Measurements from ENCODE around the gene CAMK4.
A peak's percentile ranks its signal among the peaks of the same experiment; 100 is the strongest.

Gene CAMK4

DNA sequence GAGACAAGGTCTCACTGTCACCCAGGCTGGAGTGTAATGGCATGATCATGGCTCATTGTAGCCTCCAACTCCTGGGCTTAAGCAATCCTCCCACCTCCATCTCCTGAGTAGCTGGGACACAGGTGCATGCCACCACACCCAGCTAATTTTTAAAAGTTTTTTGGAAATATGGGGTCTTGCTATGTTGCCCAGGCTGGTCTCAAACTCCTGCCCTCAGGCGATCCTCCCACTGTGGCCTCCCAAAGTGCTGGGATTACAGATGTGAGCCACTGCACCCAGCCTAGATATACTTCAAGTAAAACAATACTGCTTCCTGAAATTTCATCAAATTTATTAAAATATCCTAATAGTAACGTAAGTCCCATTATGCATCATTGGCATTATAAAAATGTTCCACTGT lies 254.7 kb downstream of the CAMK4 start:
- DNase-seq (ENCODE audit: low read depth): no peak
- no peak overlapping the region for H3K4me3 ChIP-seq (ENCODE audit: low read depth, low read length)
- TF ChIP-seq, protein P1, sequence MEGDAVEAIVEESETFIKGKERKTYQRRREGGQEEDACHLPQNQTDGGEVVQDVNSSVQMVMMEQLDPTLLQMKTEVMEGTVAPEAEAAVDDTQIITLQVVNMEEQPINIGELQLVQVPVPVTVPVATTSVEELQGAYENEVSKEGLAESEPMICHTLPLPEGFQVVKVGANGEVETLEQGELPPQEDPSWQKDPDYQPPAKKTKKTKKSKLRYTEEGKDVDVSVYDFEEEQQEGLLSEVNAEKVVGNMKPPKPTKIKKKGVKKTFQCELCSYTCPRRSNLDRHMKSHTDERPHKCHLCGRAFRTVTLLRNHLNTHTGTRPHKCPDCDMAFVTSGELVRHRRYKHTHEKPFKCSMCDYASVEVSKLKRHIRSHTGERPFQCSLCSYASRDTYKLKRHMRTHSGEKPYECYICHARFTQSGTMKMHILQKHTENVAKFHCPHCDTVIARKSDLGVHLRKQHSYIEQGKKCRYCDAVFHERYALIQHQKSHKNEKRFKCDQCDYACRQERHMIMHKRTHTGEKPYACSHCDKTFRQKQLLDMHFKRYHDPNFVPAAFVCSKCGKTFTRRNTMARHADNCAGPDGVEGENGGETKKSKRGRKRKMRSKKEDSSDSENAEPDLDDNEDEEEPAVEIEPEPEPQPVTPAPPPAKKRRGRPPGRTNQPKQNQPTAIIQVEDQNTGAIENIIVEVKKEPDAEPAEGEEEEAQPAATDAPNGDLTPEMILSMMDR (IDR thresholded peaks at IDR 0.05; ENCODE audit: control insufficient read depth, extremely low read depth, insufficient read depth): no peak

DNA sequence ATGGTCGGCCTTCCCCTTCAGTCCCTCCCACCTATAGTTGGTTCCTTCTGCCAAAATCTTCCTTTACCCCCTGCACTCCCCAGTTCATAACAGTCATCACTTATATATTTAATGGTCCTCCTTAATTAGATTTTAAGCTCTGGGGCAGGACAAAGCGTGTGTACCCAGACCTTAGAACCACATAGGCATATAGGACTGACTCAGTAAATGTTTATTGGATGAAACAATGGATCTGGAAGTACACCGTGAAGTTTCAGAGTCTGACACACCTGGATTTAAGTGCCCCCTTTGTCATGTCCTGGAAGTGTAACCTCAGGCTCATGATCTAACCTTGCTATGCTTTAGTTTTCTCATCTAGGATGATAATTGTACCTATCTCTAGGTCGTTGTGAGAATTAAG lies 256.2 kb downstream of the CAMK4 start:
- TF ChIP-seq, protein P1 (IDR thresholded peaks at IDR 0.05; ENCODE audit: control insufficient read depth, extremely low read depth, insufficient read depth): no peak

DNA sequence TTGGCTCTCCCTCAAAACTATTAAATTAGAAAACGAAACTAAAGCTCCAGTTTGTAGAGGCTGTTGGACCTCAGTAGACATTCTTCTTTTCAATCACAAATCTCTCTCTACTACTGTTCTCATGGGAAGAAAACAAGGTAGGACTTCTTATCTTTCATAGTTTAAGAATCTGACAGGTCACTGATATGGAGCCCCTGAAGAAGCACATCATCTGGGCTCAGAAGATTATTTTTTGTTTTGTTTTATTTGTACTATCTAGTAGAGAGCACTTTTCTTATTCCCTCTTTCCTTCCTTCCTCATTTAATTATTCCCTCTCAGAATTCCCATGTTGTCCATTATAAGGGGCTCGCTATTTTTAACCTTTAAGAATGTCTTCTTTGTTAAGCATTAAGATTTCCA lies 261.9 kb downstream of the CAMK4 start:
- no peak for DNase-seq (ENCODE audit: low read depth)
- TF ChIP-seq, protein P1 (IDR thresholded peaks at IDR 0.05; ENCODE audit: control insufficient read depth, extremely low read depth, insufficient read depth): no peak
- H3K4me3 ChIP-seq (ENCODE audit: low read depth, low read length): 0 out of 2 replicates have a peak overlapping the region, but pooled peaks have one; percentile 26

More for the DNA sequence above, 256.2 kb downstream of the CAMK4 start:
- DNase-seq (ENCODE audit: low read depth): no peak
- no peak overlapping the region for H3K4me3 ChIP-seq (ENCODE audit: low read depth, low read length)

DNA sequence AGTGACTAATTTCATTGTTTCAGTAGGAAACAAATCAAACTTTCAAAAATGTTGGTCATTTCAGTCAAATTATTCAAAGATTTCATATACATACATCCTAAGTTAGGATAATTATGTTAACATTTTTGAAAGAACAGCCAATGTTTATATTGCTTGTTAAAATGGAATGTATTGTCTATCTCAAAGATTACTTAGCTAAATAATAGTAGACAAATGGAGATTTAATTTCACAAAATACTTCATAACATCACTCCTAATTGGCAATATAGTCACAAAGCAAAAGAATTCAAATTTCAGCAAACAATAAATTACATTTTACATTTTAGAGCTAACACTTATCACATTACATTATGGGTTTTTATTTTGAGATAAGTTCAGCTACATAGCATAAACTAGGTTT lies 262.7 kb downstream of the CAMK4 start:
- TF ChIP-seq, protein P1 (IDR thresholded peaks at IDR 0.05; ENCODE audit: control insufficient read depth, extremely low read depth, insufficient read depth): no peak
- no peak for DNase-seq (ENCODE audit: low read depth)
- no peak overlapping the region for H3K4me3 ChIP-seq (ENCODE audit: low read depth, low read length)

DNA sequence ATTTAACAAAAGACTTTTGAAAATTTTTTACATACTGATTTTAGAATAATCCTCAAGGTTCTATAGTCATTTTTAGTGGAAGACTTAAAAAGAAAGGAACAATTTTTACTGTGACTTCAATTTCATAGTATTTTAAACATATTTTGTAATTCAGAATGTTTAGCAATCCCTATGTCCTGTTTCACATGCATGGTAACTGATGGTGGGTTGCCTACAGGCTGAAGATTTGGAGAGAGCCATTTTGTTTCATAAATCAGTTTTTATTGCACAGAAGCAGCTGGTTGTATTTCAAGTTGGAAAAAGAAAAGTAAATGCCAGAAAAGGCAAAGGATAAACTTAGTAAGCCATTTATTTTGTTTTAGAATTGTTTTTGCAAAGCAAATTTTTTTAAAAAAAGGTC lies 264.2 kb downstream of the CAMK4 start:
- TF ChIP-seq, protein P1 (IDR thresholded peaks at IDR 0.05; ENCODE audit: control insufficient read depth, extremely low read depth, insufficient read depth): no peak
- H3K4me3 ChIP-seq (ENCODE audit: low read depth, low read length): no peak overlapping the region
- DNase-seq (ENCODE audit: low read depth): no peak

DNA sequence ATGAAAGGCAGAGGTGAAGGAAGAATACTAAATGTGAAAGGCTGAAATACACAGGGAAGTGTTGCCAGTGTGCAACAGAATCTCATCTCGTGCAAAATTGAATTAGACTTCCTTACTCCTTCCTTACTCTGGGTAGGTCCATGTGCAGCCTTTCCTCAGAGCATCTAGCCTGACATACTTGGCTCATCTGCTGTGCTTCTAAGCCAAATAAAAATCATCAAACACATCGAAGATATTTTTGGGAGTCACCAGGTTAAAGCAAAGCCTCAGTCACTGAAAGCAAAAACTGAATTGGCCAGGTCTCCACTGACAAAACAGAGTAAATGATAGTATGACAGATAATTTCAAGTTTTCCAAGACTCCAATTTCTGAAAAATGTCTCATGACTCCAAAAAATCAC lies 268.8 kb downstream of the CAMK4 start:
- DNase-seq (ENCODE audit: low read depth): no peak
- TF ChIP-seq, protein P1 (IDR thresholded peaks at IDR 0.05; ENCODE audit: control insufficient read depth, extremely low read depth, insufficient read depth): no peak

DNA sequence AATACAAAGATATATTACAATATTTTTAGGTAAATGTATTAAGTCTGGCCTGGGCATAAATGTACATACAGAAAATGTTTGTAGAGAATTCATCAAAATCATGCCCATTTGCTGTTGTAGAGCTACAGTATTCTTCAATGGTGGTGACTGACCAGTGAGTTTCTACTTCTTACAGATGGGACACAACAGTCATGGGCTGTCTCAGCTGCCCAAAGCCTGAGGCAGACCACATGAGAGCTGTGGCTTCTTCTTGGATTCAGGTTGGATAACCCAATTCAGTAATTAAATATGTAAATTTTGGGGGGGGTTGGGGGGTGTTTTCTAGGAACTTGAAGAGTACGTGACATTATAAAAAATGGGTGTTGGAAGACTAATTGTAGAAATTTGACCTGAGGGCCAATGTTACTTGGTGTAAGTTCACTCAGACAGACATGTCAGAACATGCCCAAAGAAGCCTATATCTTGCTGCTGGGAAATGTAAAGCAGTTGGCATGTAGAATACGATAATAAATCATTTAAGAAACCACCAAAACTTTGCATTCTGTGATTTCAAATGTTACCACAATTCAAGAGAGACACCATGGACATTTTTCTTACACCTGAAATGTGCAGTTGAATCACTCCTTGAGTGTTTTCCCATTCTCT lies 270.3 kb downstream of the CAMK4 start:
- no peak overlapping the region for H3K4me3 ChIP-seq (ENCODE audit: low read depth, low read length)
- TF ChIP-seq, protein P1 (IDR thresholded peaks at IDR 0.05; ENCODE audit: control insufficient read depth, extremely low read depth, insufficient read depth): no peak
- no peak for DNase-seq (ENCODE audit: low read depth)

More for the DNA sequence above, 268.8 kb downstream of the CAMK4 start:
- H3K4me3 ChIP-seq (ENCODE audit: low read depth, low read length): no peak overlapping the region

Measured in LNCaP clone FGC (cell line).